HAP-1 (cell line): Measurements from ENCODE around the gene HMCN1.
A peak's percentile ranks its signal among the peaks of the same experiment; 100 is the strongest.
"Not testable (repeated sequence)": the region's sequence is repeated elsewhere in the genome, so short reads cannot be mapped to it uniquely, and the experiment has no call there.

ENCODE experiments used
- DNase-seq, 2 experiments: peaks; one replicate each; pipeline ENCODE4 v3.0.0-alpha.2; 2016 to 2020; ENCODE audit warnings: low spot score in 2 of 2
- H3K27me3 ChIP-seq: fragments of 250-450 bp; sonication (Bioruptor Pico); 2 replicates; pipeline ENCODE4 v1.5.1; 2020; ENCODE audit warnings: low read depth, mild to moderate bottlenecking, moderate library complexity
- H3K36me3 ChIP-seq: fragments of 250-450 bp; sonication (Bioruptor Pico); replicated peaks from 2 replicates; pipeline ENCODE4 v1.5.1; 2020; ENCODE audit warnings: mild to moderate bottlenecking
- H3K4me1 ChIP-seq: fragments of 250-450 bp; sonication (Bioruptor Pico); 2 replicates; pipeline ENCODE4 v1.5.1; 2020; ENCODE audit warnings: mild to moderate bottlenecking
- H3K4me3 ChIP-seq: fragments of 250-450 bp; sonication (Bioruptor Pico); 2 replicates; pipeline ENCODE4 v1.5.1; 2020; ENCODE audit warnings: mild to moderate bottlenecking, moderate library complexity
- H3K9me3 ChIP-seq: fragments of 250-450 bp; sonication (Bioruptor Pico); 2 replicates; pipeline ENCODE4 v1.5.1; 2020; ENCODE audit warnings: mild to moderate bottlenecking, moderate library complexity
- in situ Hi-C: fragments of 300-500 bp; cut with MboI; formaldehyde crosslinking; loops from 3 replicates; pipeline ENCODE4 v1.14.3; 2020; ENCODE audit warnings: low sequenced_read_pairs, inconsistent platforms, mixed read lengths

Gene HMCN1

DNA sequence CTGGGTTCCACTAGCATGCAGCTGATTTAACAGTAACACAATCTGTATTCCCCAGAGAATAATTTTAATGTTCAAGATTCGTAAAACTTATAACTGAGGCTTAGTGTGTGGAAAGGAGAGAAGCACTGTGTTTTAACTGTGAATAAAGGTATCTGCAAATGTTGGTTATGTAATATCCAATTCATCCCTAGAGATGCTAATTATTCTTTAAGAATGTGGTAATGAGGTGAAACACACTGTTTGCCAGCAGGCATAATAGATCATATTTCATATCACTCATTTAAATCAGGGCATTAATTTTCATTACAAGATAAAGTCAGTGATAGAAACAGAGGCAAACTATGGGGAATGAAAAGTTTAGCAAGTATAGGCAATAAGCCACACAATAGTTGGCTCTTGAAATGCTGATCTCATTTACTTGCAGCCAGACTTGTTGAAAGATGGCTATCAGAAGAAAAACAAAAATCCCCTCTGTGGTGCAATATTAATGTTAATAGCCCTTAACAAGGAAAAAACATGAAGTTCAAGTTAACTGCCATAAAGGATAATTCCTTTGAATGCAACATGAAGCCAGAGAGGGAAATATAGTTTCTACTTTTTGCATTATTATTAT, 33.4 kb downstream of the HMCN1 start:
- Histone ChIP-seq H3K27me3 (peaks cover 2% of the 10 kb centered on the region; the same call in 1 of the 2 replicates), H3K36me3 (no peaks in the 10 kb centered on the region), H3K9me3 (no peaks in the 10 kb centered on the region), H3K4me1 (no peaks in the 10 kb centered on the region), H3K4me3 (no peak overlapping the region)
- in situ Hi-C loops: no loop called here
- DNase-seq: no peak

DNA sequence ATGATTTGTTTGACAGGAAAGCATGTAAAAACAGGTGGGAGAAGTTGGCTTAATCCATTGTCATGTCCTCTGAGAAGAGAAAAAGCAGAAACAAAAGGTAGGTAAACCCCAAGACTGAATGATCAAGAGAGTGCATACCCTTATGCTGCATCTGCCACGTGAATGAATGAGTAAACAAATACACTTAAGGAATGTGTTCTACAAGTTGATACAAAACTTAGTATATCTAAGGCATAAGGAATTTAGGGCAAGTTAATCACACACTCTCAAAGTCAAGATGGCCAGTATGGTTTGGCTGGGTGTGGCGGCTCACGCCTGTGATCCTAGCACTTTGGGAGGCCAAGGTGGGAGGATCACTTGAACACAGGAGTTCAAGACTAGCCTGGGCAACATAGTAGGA, 34.2 kb downstream of the HMCN1 start:
- no peak for DNase-seq
- Histone ChIP-seq H3K36me3 (no peaks in the 10 kb centered on the region), H3K9me3 (no peaks in the 10 kb centered on the region), H3K4me1 (no peaks in the 10 kb centered on the region), H3K4me3 (no peak overlapping the region), H3K27me3 (peaks cover 2% of the 10 kb centered on the region; the same call in 1 of the 2 replicates)
- in situ Hi-C loops: no loop called here

DNA sequence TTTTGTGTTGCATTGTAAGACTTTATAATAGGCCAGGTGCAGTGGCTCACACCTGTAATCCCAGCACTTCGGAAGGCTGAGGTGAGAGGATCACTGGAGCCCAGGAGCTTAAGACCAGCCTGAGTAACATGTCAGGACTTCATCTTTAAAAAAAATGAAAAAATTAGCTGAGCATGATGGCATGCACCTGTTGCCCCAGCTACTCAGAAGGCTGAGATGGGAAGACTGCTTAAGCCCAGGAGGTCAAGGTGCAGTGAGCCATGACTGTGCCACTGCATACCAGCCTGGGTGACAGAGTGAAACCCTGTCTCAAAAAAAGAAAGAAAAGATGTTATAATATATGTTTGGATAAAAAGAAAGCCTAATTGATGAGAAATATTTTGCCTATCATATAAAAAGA, 34.9 kb downstream of the HMCN1 start:
- Histone ChIP-seq H3K27me3 (peaks cover 2% of the 10 kb centered on the region; the same call in 1 of the 2 replicates), H3K9me3 (no peaks in the 10 kb centered on the region), H3K4me3 (no peak overlapping the region), H3K4me1 (no peaks in the 10 kb centered on the region), H3K36me3 (no peaks in the 10 kb centered on the region)
- no peak for DNase-seq
- in situ Hi-C loops: no loop called here

DNA sequence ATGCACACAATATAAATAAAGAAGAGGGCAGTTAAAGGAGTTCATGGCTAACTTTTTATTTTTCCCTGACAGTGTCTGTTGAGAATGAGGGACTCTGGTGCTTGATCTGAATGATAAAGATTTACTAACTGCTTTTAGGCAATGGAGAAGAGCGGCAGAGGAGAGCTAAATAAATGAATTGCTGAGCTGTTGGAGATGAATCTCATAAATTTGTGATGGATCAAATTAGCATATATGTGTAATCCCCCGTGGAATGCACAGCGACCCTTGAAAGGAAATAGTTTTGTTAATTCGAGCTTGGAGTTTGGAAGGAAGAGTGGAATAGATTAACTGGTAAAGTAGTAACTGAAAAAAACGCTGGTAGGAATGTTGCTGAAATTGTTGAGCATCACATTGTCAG, 40.2 kb downstream of the HMCN1 start:
- H3K4me3 ChIP-seq: no peak overlapping the region
- in situ Hi-C loops: no loop called here
- no peaks in the 10 kb centered on the region for H3K27me3 ChIP-seq
- H3K36me3 ChIP-seq: no peaks in the 10 kb centered on the region
- peak; percentile 13 to 50 for DNase-seq
- no peaks in the 10 kb centered on the region for H3K4me1 ChIP-seq
- no peaks in the 10 kb centered on the region for H3K9me3 ChIP-seq

- peak; percentile 4 to 16 for DNase-seq
- in situ Hi-C loops: no loop called here
Measured at GRCh38 chr1:185775501-185775900, 41.3 kb downstream of the HMCN1 start.

GRCh38 chr1:185776522-185776921, 42.3 kb downstream of the HMCN1 start:
- in situ Hi-C loops: no loop called here
- Histone ChIP-seq H3K4me3 (no peak overlapping the region), H3K9me3 (no peaks in the 10 kb centered on the region), H3K36me3 (no peaks in the 10 kb centered on the region), H3K27me3 (no peaks in the 10 kb centered on the region), H3K4me1 (no peaks in the 10 kb centered on the region)
- no peak for DNase-seq

More at GRCh38 chr1:185775501-185775900, 41.3 kb downstream of the HMCN1 start:
- Histone ChIP-seq H3K27me3 (no peaks in the 10 kb centered on the region), H3K4me3 (no peak overlapping the region), H3K36me3 (no peaks in the 10 kb centered on the region), H3K9me3 (no peaks in the 10 kb centered on the region), H3K4me1 (no peaks in the 10 kb centered on the region)

DNA sequence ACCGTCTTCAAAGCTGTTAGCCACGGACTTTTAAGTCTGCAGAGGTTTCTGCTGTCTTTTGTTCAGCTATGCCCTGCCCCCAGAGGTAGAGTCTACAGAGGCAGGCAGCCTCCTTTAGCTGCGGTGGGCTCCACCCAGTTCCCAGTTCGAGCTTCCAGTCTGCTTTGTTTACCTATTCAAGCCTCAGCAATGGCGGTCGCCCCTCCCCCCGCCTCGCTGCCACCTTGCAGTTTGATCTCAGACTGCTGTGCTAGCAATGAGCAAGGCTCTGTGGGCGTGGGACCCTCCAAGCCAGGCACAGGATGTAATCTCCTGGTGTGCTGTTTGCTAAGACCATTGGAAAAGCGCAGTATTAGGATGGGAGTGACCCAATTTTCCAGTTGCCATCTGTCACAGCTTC, 49.7 kb downstream of the HMCN1 start:
- in situ Hi-C loops, H3K9me3 ChIP-seq, H3K36me3 ChIP-seq, H3K4me1 ChIP-seq, H3K27me3 ChIP-seq, H3K4me3 ChIP-seq: not testable (repeated sequence)
- DNase-seq: peak in 1 of 2 experiments; percentile 14

- Histone ChIP-seq H3K36me3 (no peaks in the 10 kb centered on the region), H3K4me3 (no peak overlapping the region), H3K27me3 (no peaks in the 10 kb centered on the region), H3K4me1 (no peaks in the 10 kb centered on the region), H3K9me3 (no peaks in the 10 kb centered on the region)
- DNase-seq: no peak
- in situ Hi-C loops: no loop called here
Measured at GRCh38 chr1:185785586-185785985, 51.4 kb downstream of the HMCN1 start.

DNA sequence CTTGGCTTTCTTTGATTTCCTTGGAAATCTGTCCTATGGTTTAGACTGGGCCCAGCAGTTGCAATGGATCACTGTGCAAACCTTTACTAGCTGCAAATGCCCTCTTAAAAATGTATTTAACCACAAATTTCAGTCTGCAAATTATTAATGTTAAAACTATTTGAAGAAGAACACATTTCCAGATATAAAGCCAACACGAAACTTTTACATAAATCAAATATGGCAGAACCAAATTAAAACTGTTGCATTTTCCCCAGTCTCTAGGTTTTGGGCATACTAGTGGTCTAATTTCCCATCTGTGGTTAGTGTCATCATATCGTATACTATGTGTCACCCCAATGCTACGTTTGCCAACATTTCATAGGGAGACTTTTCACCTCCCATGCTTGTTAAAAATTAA, 52.3 kb downstream of the HMCN1 start:
- Histone ChIP-seq H3K27me3 (no peaks in the 10 kb centered on the region), H3K9me3 (no peaks in the 10 kb centered on the region), H3K4me3 (no peak overlapping the region), H3K36me3 (no peaks in the 10 kb centered on the region), H3K4me1 (no peaks in the 10 kb centered on the region)
- in situ Hi-C loops: no loop called here
- DNase-seq: no peak

GRCh38 chr1:185787238-185787637, 53.0 kb downstream of the HMCN1 start:
- Histone ChIP-seq H3K9me3 (no peaks in the 10 kb centered on the region), H3K36me3 (no peaks in the 10 kb centered on the region), H3K27me3 (no peaks in the 10 kb centered on the region), H3K4me1 (no peaks in the 10 kb centered on the region), H3K4me3 (no peak overlapping the region)
- in situ Hi-C loops: no loop called here
- DNase-seq: no peak

- in situ Hi-C loops: no loop called here
- H3K36me3 ChIP-seq: no peaks in the 10 kb centered on the region
- DNase-seq: peak in 1 of 2 experiments; percentile 14
- no peaks in the 10 kb centered on the region for H3K9me3 ChIP-seq
- no peaks in the 10 kb centered on the region for H3K27me3 ChIP-seq
- H3K4me1 ChIP-seq: no peaks in the 10 kb centered on the region
- no peak overlapping the region for H3K4me3 ChIP-seq
Measured at GRCh38 chr1:185788386-185788785, 54.2 kb downstream of the HMCN1 start.

DNA sequence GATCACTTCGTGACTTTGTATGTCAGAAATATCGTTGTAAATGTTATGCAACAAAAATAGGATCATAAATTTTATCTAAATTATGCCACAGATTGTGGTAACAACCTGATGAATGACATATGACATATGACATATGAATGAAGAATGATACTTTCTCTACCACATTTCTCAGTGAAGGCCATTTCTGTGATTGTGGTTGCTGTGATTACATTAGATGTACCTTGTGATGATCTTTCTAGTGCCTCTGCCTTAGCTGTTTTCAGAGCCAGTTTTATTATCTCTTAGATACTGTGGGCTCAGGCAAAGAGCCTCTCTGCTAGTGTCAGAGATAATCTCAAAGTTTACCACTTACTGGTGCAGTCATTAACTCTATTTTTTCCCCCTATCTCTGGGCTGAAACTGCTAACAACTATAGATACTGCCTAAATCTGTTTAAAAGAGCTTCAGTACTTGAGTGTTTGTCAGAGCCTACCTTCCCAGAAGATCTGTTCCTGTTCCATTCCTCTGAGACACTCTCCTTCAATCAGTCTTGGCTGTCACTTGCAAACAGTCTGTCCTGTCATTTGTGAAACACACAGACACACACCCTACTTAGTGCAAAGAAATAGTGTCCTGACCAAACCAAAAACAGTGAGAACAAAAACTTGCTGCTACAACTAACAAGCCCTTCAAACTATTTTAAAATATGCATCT, 55.5 kb downstream of the HMCN1 start:
- in situ Hi-C loops: no loop called here
- Histone ChIP-seq H3K4me3 (no peak overlapping the region), H3K4me1 (no peaks in the 10 kb centered on the region)

GRCh38 chr1:185790194-185790735, 56.1 kb downstream of the HMCN1 start:
- Histone ChIP-seq H3K4me3 (no peak overlapping the region), H3K4me1 (no peaks in the 10 kb centered on the region), H3K36me3 (no peaks in the 10 kb centered on the region), H3K9me3 (no peaks in the 10 kb centered on the region), H3K27me3 (no peaks in the 10 kb centered on the region)
- in situ Hi-C loops: no loop called here
- no peak for DNase-seq

More for the DNA sequence above, 55.5 kb downstream of the HMCN1 start:
- Histone ChIP-seq H3K9me3 (no peaks in the 10 kb centered on the region), H3K27me3 (no peaks in the 10 kb centered on the region), H3K36me3 (no peaks in the 10 kb centered on the region)
- no peak for DNase-seq

GRCh38 chr1:185792040-185792439, 57.8 kb downstream of the HMCN1 start:
- in situ Hi-C loops: no loop called here

More at GRCh38 chr1:185792040-185792439, 57.8 kb downstream of the HMCN1 start:
- no peak for DNase-seq
- Histone ChIP-seq H3K4me1 (no peaks in the 10 kb centered on the region), H3K9me3 (no peaks in the 10 kb centered on the region), H3K4me3 (no peak overlapping the region), H3K36me3 (no peaks in the 10 kb centered on the region), H3K27me3 (no peaks in the 10 kb centered on the region)
